ENCODE data around the gene TMEM213. TPM values are rescaled to one million over a fixed set of nuclear protein-coding genes. Genes with fewer than 3 reads are reported as not detected.

Gene TMEM213
- total RNA-seq, 1 experiment from 2014 or later = 11.3 TPM

GRCh38 chr7:138842111-138842510 lies 44.3 kb downstream of the TMEM213 start:
- DNase-seq = no peak
- H3K9me3 Mint-ChIP-seq (ENCODE audit: low read depth, unreplicated experiment) = no peaks in the 10 kb centered on the region
- CTCF ChIA-PET = interaction anchor here (0.6 kb wide), 1 partner anchor 237 kb away, joined by 3 read pairs; no protein-coding TSS in a partner anchor

GRCh38 chr7:138843632-138844580 lies 46.1 kb downstream of the TMEM213 start:
- Mint-ChIP-seq H3K9me3 (ENCODE audit: low read depth, unreplicated experiment) (no peaks in the 10 kb centered on the region), H3K4me1 (ENCODE audit: low read depth, unreplicated experiment) (no peaks in the 10 kb centered on the region), H3K4me3 (ENCODE audit: low read depth, unreplicated experiment) (no peak overlapping the region), H3K27ac (ENCODE audit: unreplicated experiment) (no peak overlapping the region), H3K36me3 (ENCODE audit: insufficient read depth, unreplicated experiment) (no peaks in the 10 kb centered on the region), H3K27me3 (ENCODE audit: unreplicated experiment) (no peaks in the 10 kb centered on the region)
- DNase-seq = no peak
- CTCF ChIA-PET = no interaction called here
- no peak for TF ChIP-seq CTCF (IDR thresholded peaks at IDR 0.05; ENCODE audit: unreplicated experiment)
- intact Hi-C loops (cut with micrococcal nuclease; ENCODE audit: unreplicated experiment) = no loop called here
- BruUV-seq (replicated peaks) = no TSS peak

More at GRCh38 chr7:138842111-138842510, 44.3 kb downstream of the TMEM213 start:
- H3K4me1 Mint-ChIP-seq (ENCODE audit: low read depth, unreplicated experiment) = no peaks in the 10 kb centered on the region
- intact Hi-C loops (cut with micrococcal nuclease; ENCODE audit: unreplicated experiment) = no loop called here
- TF ChIP-seq CTCF (IDR thresholded peaks at IDR 0.05; ENCODE audit: unreplicated experiment) = no peak
- BruUV-seq (replicated peaks) = no TSS peak
- no peak overlapping the region for H3K4me3 Mint-ChIP-seq (ENCODE audit: low read depth, unreplicated experiment)
- H3K27me3 Mint-ChIP-seq (ENCODE audit: unreplicated experiment) = no peaks in the 10 kb centered on the region
- H3K36me3 Mint-ChIP-seq (ENCODE audit: insufficient read depth, unreplicated experiment) = no peaks in the 10 kb centered on the region
- no peak overlapping the region for H3K27ac Mint-ChIP-seq (ENCODE audit: unreplicated experiment)

GRCh38 chr7:138845711-138846110 lies 47.9 kb downstream of the TMEM213 start:
- no peak for DNase-seq
- H3K9me3 Mint-ChIP-seq (ENCODE audit: low read depth, unreplicated experiment) = no peaks in the 10 kb centered on the region
- CTCF ChIA-PET = no interaction called here
- intact Hi-C loops (cut with micrococcal nuclease; ENCODE audit: unreplicated experiment) = no loop called here
- H3K36me3 Mint-ChIP-seq (ENCODE audit: insufficient read depth, unreplicated experiment) = no peaks in the 10 kb centered on the region
- no peaks in the 10 kb centered on the region for H3K27me3 Mint-ChIP-seq (ENCODE audit: unreplicated experiment)
- no peaks in the 10 kb centered on the region for H3K4me1 Mint-ChIP-seq (ENCODE audit: low read depth, unreplicated experiment)
- H3K4me3 Mint-ChIP-seq (ENCODE audit: low read depth, unreplicated experiment) = no peak overlapping the region
- no peak overlapping the region for H3K27ac Mint-ChIP-seq (ENCODE audit: unreplicated experiment)
- no peak for TF ChIP-seq CTCF (IDR thresholded peaks at IDR 0.05; ENCODE audit: unreplicated experiment)
- no TSS peak for BruUV-seq (replicated peaks)

- H3K27me3 Mint-ChIP-seq (ENCODE audit: unreplicated experiment) = no peaks in the 10 kb centered on the region
- H3K9me3 Mint-ChIP-seq (ENCODE audit: low read depth, unreplicated experiment) = no peaks in the 10 kb centered on the region
- DNase-seq = no peak
- H3K27ac Mint-ChIP-seq (ENCODE audit: unreplicated experiment) = no peak overlapping the region
- no peak for TF ChIP-seq CTCF (IDR thresholded peaks at IDR 0.05; ENCODE audit: unreplicated experiment)
- CTCF ChIA-PET = no interaction called here
- H3K36me3 Mint-ChIP-seq (ENCODE audit: insufficient read depth, unreplicated experiment) = no peaks in the 10 kb centered on the region
- peaks cover 7% of the 10 kb centered on the region for H3K4me1 Mint-ChIP-seq (ENCODE audit: low read depth, unreplicated experiment)
- BruUV-seq (replicated peaks) = no TSS peak
- H3K4me3 Mint-ChIP-seq (ENCODE audit: low read depth, unreplicated experiment) = no peak overlapping the region
- intact Hi-C loops (cut with micrococcal nuclease; ENCODE audit: unreplicated experiment) = no loop called here
These were observed 50.5 kb downstream of the TMEM213 start for GRCh38 chr7:138848056-138848980.

All from Calu3 (cell line).